ENCODE results near the gene CAPRIN1. TPM values are rescaled to one million over a fixed set of nuclear protein-coding genes. Genes with fewer than 3 reads are reported as not detected.
A peak's percentile ranks its signal among the peaks of the same experiment; 100 is the strongest.
"Not testable (repeated sequence)": the region's sequence is repeated elsewhere in the genome, so short reads cannot be mapped to it uniquely, and the experiment has no call there.

CAPRIN1 gene
- total and polyA plus RNA-seq, 2 experiments from 2014 or later: 119 to 365 TPM

- H3K4me1 ChIP-seq (ENCODE audit: insufficient read depth): peaks cover 44% of the 10 kb centered on the region
- not testable (repeated sequence) for DNase-seq (ENCODE audit: low spot score); H3K9me2 ChIP-seq (ENCODE audit: insufficient read depth); H3K9me3 Mint-ChIP-seq; H3K27ac Mint-ChIP-seq; H2AFZ ChIP-seq; H3K27me3 ChIP-seq (ENCODE audit: insufficient read depth); ATAC-seq; H3F3A ChIP-seq (replicated peaks; ENCODE audit: low read depth); H3K36me3 ChIP-seq (ENCODE audit: insufficient read depth); H3K27ac ChIP-seq (ENCODE audit: low read depth)
- Mint-ChIP-seq H3K36me3 (ENCODE audit: low read depth) (peaks cover 54% of the 10 kb centered on the region), H3K4me3 (peak overlapping the region; percentile 98), H3K4me1 (peaks cover 29% of the 10 kb centered on the region), H3K27me3 (ENCODE audit: insufficient read depth, low read depth, poor library complexity) (peaks cover 17% of the 10 kb centered on the region)
- peaks cover 72% of the 10 kb centered on the region for H3K79me2 ChIP-seq (replicated peaks; ENCODE audit: insufficient read depth)
- H3K4me3 ChIP-seq: peak overlapping the region; percentile 67
- peak overlapping the region; percentile 85 for H3K4me2 ChIP-seq
- peaks cover 50% of the 10 kb centered on the region for H4K20me1 ChIP-seq (replicated peaks; ENCODE audit: insufficient read depth)
These were observed 2.8 kb downstream of the CAPRIN1 start for GRCh38 chr11:34054351-34054750.

GRCh38 chr11:34055218-34056000, 3.9 kb downstream of the CAPRIN1 start:
- Histone ChIP-seq H4K20me1 (replicated peaks; ENCODE audit: insufficient read depth) (peaks cover 60% of the 10 kb centered on the region), H3K4me3 (peak overlapping the region; percentile 67)
- peaks cover 60% of the 10 kb centered on the region for H3K36me3 Mint-ChIP-seq (ENCODE audit: low read depth)
- TF ChIP-seq ZNF114 (CRISPR knock-in tag; IDR thresholded peaks at IDR 0.05) (no peak), CREB1 (CRISPR knock-in tag; IDR thresholded peaks at IDR 0.05; ENCODE audit: low read depth) (no peak), JUNB (IDR thresholded peaks at IDR 0.05; ENCODE audit: unreplicated experiment) (no peak), POLR2AphosphoS5 (IDR thresholded peaks at IDR 0.05; ENCODE audit: low read depth) (no peak), NANOG (IDR thresholded peaks at IDR 0.05; ENCODE audit: borderline replicate concordance) (no peak), ZNF331 (CRISPR knock-in tag; IDR thresholded peaks at IDR 0.05; ENCODE audit: low read depth) (no peak), EZH2 (IDR thresholded peaks at IDR 0.05; ENCODE audit: low read depth, unreplicated experiment) (no peak), EZH2phosphoT487 (IDR thresholded peaks at IDR 0.05; ENCODE audit: unreplicated experiment) (no peak), STAT1 (IDR thresholded peaks at IDR 0.05; ENCODE audit: unreplicated experiment) (no peak), CTCF (conservative IDR thresholded peaks at IDR 0.05; ENCODE audit: low read depth in 2 of 2) (no peak)
- TF ChIP-seq, protein P1, sequence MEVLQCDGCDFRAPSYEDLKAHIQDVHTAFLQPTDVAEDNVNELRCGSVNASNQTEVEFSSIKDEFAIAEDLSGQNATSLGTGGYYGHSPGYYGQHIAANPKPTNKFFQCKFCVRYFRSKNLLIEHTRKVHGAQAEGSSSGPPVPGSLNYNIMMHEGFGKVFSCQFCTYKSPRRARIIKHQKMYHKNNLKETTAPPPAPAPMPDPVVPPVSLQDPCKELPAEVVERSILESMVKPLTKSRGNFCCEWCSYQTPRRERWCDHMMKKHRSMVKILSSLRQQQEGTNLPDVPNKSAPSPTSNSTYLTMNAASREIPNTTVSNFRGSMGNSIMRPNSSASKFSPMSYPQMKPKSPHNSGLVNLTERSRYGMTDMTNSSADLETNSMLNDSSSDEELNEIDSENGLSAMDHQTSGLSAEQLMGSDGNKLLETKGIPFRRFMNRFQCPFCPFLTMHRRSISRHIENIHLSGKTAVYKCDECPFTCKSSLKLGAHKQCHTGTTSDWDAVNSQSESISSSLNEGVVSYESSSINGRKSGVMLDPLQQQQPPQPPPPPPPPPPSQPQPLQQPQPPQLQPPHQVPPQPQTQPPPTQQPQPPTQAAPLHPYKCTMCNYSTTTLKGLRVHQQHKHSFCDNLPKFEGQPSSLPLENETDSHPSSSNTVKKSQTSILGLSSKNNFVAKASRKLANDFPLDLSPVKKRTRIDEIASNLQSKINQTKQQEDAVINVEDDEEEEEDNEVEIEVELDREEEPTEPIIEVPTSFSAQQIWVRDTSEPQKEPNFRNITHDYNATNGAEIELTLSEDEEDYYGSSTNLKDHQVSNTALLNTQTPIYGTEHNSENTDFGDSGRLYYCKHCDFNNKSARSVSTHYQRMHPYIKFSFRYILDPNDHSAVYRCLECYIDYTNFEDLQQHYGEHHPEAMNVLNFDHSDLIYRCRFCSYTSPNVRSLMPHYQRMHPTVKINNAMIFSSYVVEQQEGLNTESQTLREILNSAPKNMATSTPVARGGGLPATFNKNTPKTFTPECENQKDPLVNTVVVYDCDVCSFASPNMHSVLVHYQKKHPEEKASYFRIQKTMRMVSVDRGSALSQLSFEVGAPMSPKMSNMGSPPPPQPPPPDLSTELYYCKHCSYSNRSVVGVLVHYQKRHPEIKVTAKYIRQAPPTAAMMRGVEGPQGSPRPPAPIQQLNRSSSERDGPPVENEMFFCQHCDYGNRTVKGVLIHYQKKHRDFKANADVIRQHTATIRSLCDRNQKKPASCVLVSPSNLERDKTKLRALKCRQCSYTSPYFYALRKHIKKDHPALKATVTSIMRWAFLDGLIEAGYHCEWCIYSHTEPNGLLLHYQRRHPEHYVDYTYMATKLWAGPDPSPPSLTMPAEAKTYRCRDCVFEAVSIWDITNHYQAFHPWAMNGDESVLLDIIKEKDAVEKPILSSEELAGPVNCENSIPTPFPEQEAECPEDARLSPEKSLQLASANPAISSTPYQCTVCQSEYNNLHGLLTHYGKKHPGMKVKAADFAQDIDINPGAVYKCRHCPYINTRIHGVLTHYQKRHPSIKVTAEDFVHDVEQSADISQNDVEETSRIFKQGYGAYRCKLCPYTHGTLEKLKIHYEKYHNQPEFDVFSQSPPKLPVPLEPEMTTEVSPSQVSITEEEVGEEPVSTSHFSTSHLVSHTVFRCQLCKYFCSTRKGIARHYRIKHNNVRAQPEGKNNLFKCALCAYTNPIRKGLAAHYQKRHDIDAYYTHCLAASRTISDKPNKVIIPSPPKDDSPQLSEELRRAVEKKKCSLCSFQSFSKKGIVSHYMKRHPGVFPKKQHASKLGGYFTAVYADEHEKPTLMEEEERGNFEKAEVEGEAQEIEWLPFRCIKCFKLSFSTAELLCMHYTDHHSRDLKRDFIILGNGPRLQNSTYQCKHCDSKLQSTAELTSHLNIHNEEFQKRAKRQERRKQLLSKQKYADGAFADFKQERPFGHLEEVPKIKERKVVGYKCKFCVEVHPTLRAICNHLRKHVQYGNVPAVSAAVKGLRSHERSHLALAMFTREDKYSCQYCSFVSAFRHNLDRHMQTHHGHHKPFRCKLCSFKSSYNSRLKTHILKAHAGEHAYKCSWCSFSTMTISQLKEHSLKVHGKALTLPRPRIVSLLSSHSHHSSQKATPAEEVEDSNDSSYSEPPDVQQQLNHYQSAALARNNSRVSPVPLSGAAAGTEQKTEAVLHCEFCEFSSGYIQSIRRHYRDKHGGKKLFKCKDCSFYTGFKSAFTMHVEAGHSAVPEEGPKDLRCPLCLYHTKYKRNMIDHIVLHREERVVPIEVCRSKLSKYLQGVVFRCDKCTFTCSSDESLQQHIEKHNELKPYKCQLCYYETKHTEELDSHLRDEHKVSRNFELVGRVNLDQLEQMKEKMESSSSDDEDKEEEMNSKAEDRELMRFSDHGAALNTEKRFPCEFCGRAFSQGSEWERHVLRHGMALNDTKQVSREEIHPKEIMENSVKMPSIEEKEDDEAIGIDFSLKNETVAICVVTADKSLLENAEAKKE (CRISPR knock-in tag; IDR thresholded peaks at IDR 0.05): no peak
- TF ChIP-seq, protein P2, sequence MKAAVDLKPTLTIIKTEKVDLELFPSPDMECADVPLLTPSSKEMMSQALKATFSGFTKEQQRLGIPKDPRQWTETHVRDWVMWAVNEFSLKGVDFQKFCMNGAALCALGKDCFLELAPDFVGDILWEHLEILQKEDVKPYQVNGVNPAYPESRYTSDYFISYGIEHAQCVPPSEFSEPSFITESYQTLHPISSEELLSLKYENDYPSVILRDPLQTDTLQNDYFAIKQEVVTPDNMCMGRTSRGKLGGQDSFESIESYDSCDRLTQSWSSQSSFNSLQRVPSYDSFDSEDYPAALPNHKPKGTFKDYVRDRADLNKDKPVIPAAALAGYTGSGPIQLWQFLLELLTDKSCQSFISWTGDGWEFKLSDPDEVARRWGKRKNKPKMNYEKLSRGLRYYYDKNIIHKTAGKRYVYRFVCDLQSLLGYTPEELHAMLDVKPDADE (IDR thresholded peaks at IDR 0.05): no peak

More at GRCh38 chr11:34055218-34056000, 3.9 kb downstream of the CAPRIN1 start:
- Histone ChIP-seq H3K27me3 (ENCODE audit: insufficient read depth) (no peaks in the 10 kb centered on the region), H3K9me2 (ENCODE audit: insufficient read depth) (no peaks in the 10 kb centered on the region), H3K27ac (ENCODE audit: low read depth) (no peak overlapping the region), H3F3A (replicated peaks; ENCODE audit: low read depth) (0 out of 2 replicates have a peak, but pooled peaks cover 3% of the 10 kb centered on the region), H3K79me2 (replicated peaks; ENCODE audit: insufficient read depth) (peaks cover 82% of the 10 kb centered on the region), H3K4me2 (peak overlapping the region; percentile 85), H3K4me1 (ENCODE audit: insufficient read depth) (peaks cover 41% of the 10 kb centered on the region), H2AFZ (no peak overlapping the region), H3K36me3 (ENCODE audit: insufficient read depth) (peaks cover 4% of the 10 kb centered on the region; the same call in 1 of the 2 replicates)
- Mint-ChIP-seq H3K9me3 (peaks cover 6% of the 10 kb centered on the region; the same call in 2 of the 3 replicates), H3K4me3 (peak overlapping the region; percentile 98), H3K27me3 (ENCODE audit: insufficient read depth, low read depth, poor library complexity) (peaks cover 17% of the 10 kb centered on the region), H3K4me1 (peaks cover 29% of the 10 kb centered on the region), H3K27ac (no peak overlapping the region)
- no peak for DNase-seq (ENCODE audit: low spot score)
- ATAC-seq: no peak

All from GM23338 (cell line).